Suprapubic skin (tissue), 4 donors: ENCODE results near the gene ADTRP. TPM values are rescaled to one million over a fixed set of nuclear protein-coding genes. Genes with fewer than 3 reads are reported as not detected.

Experiments
- DNase-seq, 2 donors: peaks; one replicate each; pipeline ENCODE4 v3.0.0-alpha.2; 2019; ENCODE audit warnings: low spot score in 2 of 2
- H3K27ac ChIP-seq: fragments of 200-600 bp; sonication (generic); one replicate; pipeline ENCODE4 v1.5.1; 2019
- H3K27me3 ChIP-seq: fragments of 200-600 bp; sonication (generic); one replicate; pipeline ENCODE4 v1.5.1; 2019
- H3K36me3 ChIP-seq: fragments of 200-600 bp; sonication (generic); one replicate; pipeline ENCODE4 v1.5.1; 2019
- H3K4me1 ChIP-seq: fragments of 200-600 bp; sonication (generic); one replicate; pipeline ENCODE4 v1.5.1; 2019
- H3K4me3 ChIP-seq: fragments of 200-600 bp; sonication (generic); one replicate; pipeline ENCODE4 v1.5.1; 2019; ENCODE audit warnings: mild to moderate bottlenecking
- H3K9me3 ChIP-seq: fragments of 200-600 bp; sonication (generic); one replicate; pipeline ENCODE4 v1.5.1; 2019
- EP300 ChIP-seq: sonication (generic); formaldehyde crosslinking; IDR thresholded peaks from one replicate; pipeline ENCODE4 v1.6.1; 2017; ENCODE audit warnings: antibody characterized with exemption
- POLR2A ChIP-seq, 2 donors: fragments of 450-650 bp; IDR thresholded peaks; one replicate each; pipeline ENCODE4 v1.6.1; 2017; ENCODE audit warnings: antibody characterized with exemption in 2 of 2, mild to moderate bottlenecking in 2 of 2, moderate library complexity in 2 of 2
- POLR2AphosphoS5 ChIP-seq, 3 donors: sonication (generic); formaldehyde crosslinking; IDR thresholded peaks; one replicate each; pipeline ENCODE4 v1.6.1; 2017; ENCODE audit warnings: antibody characterized with exemption in 3 of 3
- WGBS: methylation state at CpG from one replicate; pipeline ENCODE4 v1.1.5; 2018; 5-methylcytosine and 5-hydroxymethylcytosine counted together
- total RNA-seq, 4 donors: library from RNA; depleted of rRNA; stranded (reverse); fragments of >200 nt; gene quantifications; one replicate each; pipeline ENCODE4 v1.1.0, GENCODE V29; 2016
- TF ChIP-seq, protein P1 (sequence below), 2 donors: fragments of 200-600 bp in 1 of 2; fragments of 450-650 bp in 1 of 2; sonication (generic) in 1 of 2; IDR thresholded peaks; one replicate each; pipeline ENCODE4 v1.5.1; 2016 to 2019; ENCODE audit warnings: antibody characterized with exemption in 2 of 2, mild to moderate bottlenecking in 1 of 2, moderate library complexity in 1 of 2

Gene ADTRP
- total RNA-seq, 4 donors from 2014 or later: 19.6 to 39.5 (median 26.2) TPM

DNA sequence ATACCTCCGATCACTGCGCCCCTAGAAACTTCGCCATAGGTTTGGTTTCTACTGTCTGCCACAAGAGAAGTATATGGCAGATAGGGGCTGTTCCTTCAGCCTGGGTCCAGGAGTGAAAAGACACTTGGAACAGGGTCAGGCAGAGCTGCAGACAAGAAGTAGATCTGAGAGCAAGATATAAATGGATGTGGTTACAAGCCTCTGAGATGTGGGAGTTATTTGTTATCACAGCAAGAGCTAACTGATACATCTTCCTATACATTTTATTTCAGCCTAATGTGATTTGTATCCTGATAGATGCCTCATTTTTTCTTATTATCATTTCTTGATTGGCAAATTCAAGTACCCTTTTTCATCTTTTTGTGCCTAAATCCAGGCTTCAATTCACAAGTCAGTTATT, 40.9 kb upstream of the ADTRP start:
- H3K9me3 ChIP-seq: no peaks in the 10 kb centered on the region
- H3K4me3 ChIP-seq: no peak overlapping the region
- peaks cover 14% of the 10 kb centered on the region for H3K4me1 ChIP-seq
- no peak for DNase-seq
- no peaks in the 10 kb centered on the region for H3K36me3 ChIP-seq
- 100% methylated on average over 3 of the region's 3 CpGs for WGBS
- H3K27ac ChIP-seq: no peak overlapping the region
- TF ChIP-seq EP300: no peak
- no peaks in the 10 kb centered on the region for H3K27me3 ChIP-seq

DNA sequence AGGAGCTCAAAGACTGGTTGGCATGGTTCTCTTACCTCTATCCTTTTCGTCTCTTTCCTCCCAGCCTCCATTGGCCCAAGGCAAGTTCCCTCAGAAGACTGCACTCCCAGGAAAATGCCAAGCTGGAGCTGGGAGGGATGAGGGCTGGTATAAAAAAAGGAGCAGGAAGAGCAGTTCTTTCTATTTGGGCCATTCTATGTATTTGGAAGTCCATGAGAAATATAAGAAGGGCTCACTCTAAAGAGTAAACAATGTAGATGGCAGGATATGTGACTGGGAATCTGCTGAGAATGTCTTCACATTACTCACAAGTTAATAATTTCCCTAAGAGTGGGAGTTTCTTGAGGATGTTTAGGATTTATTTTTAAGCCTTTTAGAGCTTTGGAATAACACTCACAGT, 36.6 kb upstream of the ADTRP start:
- 45% methylated on average over 1 of the region's 1 CpG for WGBS
- H3K27me3 ChIP-seq: no peaks in the 10 kb centered on the region
- DNase-seq: no peak
- peak overlapping the region; percentile 77 for H3K27ac ChIP-seq
- H3K9me3 ChIP-seq: no peaks in the 10 kb centered on the region
- H3K4me1 ChIP-seq: peaks cover 45% of the 10 kb centered on the region
- H3K4me3 ChIP-seq: no peak overlapping the region
- no peak for TF ChIP-seq POLR2AphosphoS5 (IDR thresholded peaks at IDR 0.05)
- no peak for TF ChIP-seq EP300
- no peaks in the 10 kb centered on the region for H3K36me3 ChIP-seq

DNA sequence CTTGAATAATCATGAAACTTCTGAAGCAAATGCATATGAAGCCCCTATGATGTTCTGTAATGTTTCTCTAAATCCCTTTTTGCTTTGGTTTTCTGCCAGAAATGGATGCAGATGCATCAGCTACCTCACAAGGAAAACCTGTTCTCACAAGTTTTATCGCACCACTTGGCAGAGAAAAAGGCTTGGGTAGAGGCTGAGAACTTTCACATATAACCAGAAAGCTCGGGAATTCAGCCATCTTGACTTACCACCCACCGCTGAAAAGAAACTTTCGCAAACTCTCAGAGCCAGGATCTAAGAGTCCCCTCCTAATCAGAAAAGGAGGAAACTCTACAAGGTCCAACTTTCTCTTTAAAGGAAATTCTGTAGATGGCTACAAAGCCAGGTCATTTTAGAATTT, 36.2 kb upstream of the ADTRP start:
- no peak for DNase-seq
- no peak overlapping the region for H3K4me3 ChIP-seq
- peak overlapping the region; percentile 77 for H3K27ac ChIP-seq
- H3K9me3 ChIP-seq: no peaks in the 10 kb centered on the region
- H3K36me3 ChIP-seq: no peaks in the 10 kb centered on the region
- 59% methylated on average over 4 of the region's 4 CpGs for WGBS
- peaks cover 49% of the 10 kb centered on the region for H3K4me1 ChIP-seq
- TF ChIP-seq POLR2AphosphoS5 (IDR thresholded peaks at IDR 0.05) (no peak), POLR2A (IDR thresholded peaks at IDR 0.05) (no peak), EP300 (no peak)
- TF ChIP-seq, protein P1, sequence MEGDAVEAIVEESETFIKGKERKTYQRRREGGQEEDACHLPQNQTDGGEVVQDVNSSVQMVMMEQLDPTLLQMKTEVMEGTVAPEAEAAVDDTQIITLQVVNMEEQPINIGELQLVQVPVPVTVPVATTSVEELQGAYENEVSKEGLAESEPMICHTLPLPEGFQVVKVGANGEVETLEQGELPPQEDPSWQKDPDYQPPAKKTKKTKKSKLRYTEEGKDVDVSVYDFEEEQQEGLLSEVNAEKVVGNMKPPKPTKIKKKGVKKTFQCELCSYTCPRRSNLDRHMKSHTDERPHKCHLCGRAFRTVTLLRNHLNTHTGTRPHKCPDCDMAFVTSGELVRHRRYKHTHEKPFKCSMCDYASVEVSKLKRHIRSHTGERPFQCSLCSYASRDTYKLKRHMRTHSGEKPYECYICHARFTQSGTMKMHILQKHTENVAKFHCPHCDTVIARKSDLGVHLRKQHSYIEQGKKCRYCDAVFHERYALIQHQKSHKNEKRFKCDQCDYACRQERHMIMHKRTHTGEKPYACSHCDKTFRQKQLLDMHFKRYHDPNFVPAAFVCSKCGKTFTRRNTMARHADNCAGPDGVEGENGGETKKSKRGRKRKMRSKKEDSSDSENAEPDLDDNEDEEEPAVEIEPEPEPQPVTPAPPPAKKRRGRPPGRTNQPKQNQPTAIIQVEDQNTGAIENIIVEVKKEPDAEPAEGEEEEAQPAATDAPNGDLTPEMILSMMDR (IDR thresholded peaks at IDR 0.05): no peak
- H3K27me3 ChIP-seq: no peaks in the 10 kb centered on the region

DNA sequence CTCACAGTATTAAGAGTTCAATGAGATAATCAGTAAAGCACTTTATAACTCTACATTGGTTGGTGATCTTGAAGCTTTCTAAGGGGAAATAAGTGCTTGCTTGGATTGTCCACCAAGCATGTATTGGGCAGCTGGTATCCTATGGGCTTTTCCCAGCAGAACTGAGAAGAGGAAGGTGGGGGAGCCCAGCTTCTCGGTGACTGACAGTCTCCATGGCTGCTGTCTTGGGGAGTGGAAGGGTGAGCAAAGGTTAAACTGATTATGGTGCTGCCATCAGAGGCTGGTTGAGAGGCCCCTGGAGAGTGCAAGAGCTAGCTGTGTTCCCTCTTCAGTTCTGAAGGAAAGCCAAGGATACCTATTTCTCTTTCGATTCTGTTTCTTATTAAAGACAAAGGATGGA, 35.5 kb upstream of the ADTRP start:
- no peak for DNase-seq
- TF ChIP-seq EP300 (no peak), POLR2A (IDR thresholded peaks at IDR 0.05) (no peak), POLR2AphosphoS5 (IDR thresholded peaks at IDR 0.05) (no peak)
- H3K4me3 ChIP-seq: no peak overlapping the region
- 75% methylated on average over 2 of the region's 2 CpGs for WGBS
- H3K27ac ChIP-seq: no peak overlapping the region
- peaks cover 56% of the 10 kb centered on the region for H3K4me1 ChIP-seq
- no peaks in the 10 kb centered on the region for H3K27me3 ChIP-seq
- H3K36me3 ChIP-seq: no peaks in the 10 kb centered on the region
- H3K9me3 ChIP-seq: no peaks in the 10 kb centered on the region

DNA sequence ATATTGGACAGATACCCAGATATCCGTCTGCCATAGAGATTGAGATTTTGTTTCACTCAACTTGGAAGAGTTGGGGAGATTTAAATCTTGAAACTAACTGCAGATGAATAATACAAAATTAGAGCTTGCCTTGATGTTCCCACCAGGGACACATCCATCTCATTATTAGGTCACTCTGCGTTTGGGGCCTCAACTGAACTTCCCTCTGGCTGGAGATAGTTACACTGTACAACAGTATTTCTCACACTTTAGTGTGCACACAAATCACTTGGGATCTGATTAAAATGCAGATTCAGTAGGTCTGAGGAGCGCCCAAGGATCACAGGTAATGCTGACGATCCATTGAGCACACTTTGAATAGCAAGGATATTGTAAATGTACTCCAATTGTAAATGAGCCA, 35.0 kb upstream of the ADTRP start:
- H3K4me3 ChIP-seq: no peak overlapping the region
- WGBS: 68% methylated on average over 4 of the region's 4 CpGs
- no peak for DNase-seq
- no peak overlapping the region for H3K27ac ChIP-seq
- H3K36me3 ChIP-seq: no peaks in the 10 kb centered on the region
- H3K9me3 ChIP-seq: no peaks in the 10 kb centered on the region
- H3K4me1 ChIP-seq: peaks cover 58% of the 10 kb centered on the region
- TF ChIP-seq EP300: no peak
- H3K27me3 ChIP-seq: no peaks in the 10 kb centered on the region

DNA sequence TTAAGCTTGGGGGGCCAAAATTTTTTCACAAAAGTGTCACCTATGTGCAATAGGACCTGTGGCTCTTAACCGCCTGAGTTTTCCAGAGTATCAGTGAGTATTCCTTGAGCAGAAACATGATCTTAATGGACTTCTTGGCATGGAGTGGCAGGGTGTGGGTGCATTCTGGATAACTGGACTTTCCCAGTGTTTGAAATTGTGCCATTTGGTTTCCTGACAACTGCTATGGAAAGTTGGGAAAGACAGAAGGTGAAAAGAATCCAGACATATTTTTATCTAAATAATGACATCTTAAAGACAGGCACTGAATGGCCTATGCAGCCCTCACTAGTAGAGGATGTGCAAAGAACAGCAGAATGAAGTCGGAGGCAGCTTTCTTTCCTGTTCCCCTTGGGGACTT, 34.3 kb upstream of the ADTRP start:
- DNase-seq: no peak
- no peaks in the 10 kb centered on the region for H3K9me3 ChIP-seq
- no peak overlapping the region for H3K27ac ChIP-seq
- H3K27me3 ChIP-seq: no peaks in the 10 kb centered on the region
- no peaks in the 10 kb centered on the region for H3K36me3 ChIP-seq
- peaks cover 58% of the 10 kb centered on the region for H3K4me1 ChIP-seq
- 63% methylated on average over 2 of the region's 2 CpGs for WGBS
- TF ChIP-seq, protein P1 (IDR thresholded peaks at IDR 0.05): no peak
- TF ChIP-seq POLR2A (IDR thresholded peaks at IDR 0.05): no peak
- no peak for TF ChIP-seq POLR2AphosphoS5 (IDR thresholded peaks at IDR 0.05)
- TF ChIP-seq EP300: no peak
- no peak overlapping the region for H3K4me3 ChIP-seq

DNA sequence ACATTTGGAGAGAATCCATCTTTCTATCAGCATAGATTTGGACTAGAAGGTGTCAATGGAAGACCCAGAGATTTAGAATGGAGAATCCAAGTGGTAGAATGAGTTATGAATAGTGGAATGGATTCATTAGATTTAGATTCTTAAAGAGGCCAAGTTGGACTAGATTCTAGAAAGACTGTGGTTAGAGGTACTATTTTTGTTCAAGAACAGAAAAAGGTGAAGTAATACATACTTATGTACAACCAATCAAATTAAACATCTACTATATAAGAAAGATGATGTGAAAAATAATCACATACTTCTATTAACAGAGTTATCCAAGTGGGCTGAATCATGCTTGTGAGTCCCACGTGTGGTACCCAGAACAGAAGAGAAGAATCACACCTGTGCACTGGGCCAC, 33.8 kb upstream of the ADTRP start:
- TF ChIP-seq POLR2A (IDR thresholded peaks at IDR 0.05): no peak
- no peak for TF ChIP-seq EP300
- TF ChIP-seq POLR2AphosphoS5 (IDR thresholded peaks at IDR 0.05): no peak
- WGBS: 63% methylated on average over 1 of the region's 1 CpG
- peaks cover 58% of the 10 kb centered on the region for H3K4me1 ChIP-seq
- H3K36me3 ChIP-seq: no peaks in the 10 kb centered on the region
- no peaks in the 10 kb centered on the region for H3K9me3 ChIP-seq
- H3K4me3 ChIP-seq: no peak overlapping the region
- DNase-seq: no peak
- H3K27me3 ChIP-seq: no peaks in the 10 kb centered on the region
- no peak overlapping the region for H3K27ac ChIP-seq

DNA sequence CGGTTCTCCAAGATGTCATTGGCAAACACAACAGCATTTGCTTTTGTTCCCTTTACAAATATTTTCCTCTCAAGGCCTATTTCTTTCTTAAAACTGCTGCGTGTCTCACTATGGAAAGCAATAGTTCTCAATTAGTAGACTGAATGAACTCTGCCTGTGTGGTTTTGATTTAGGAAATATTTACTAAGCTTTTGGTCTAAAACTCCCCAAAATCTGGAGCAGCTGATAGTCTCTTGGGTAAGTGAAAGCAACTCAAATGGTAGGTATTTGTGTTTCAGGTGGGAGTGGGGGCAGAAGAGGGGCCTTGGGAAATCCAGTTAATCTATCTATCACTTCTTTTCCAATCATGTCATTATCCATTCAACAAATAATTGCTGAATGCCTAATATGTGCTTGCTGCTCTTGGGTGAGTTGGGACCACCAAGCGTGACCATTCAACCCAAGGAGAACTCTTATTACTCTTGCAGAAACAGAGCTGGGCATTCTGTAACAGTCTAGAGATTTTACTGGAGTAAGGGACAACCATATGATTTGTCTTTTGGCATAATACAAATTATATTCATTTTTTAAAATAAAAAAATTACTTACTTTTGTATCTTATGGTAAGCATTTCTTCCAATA, 33.2 kb upstream of the ADTRP start:
- peaks cover 63% of the 10 kb centered on the region for H3K4me1 ChIP-seq

More for the DNA sequence above, 33.2 kb upstream of the ADTRP start:
- Histone ChIP-seq H3K27me3 (no peaks in the 10 kb centered on the region), H3K36me3 (no peaks in the 10 kb centered on the region), H3K9me3 (no peaks in the 10 kb centered on the region), H3K4me3 (no peak overlapping the region), H3K27ac (no peak overlapping the region)
- no peak for TF ChIP-seq POLR2AphosphoS5 (IDR thresholded peaks at IDR 0.05)
- no peak for TF ChIP-seq POLR2A (IDR thresholded peaks at IDR 0.05)
- no peak for TF ChIP-seq EP300
- no peak for DNase-seq
- WGBS: 72% methylated on average over 3 of the region's 3 CpGs
